DOHH2 (cell line): ENCODE measurements around the gene TM9SF2.

Source experiments
- H3F3A ChIP-seq: fragments of 200-600 bp; sonication (generic), shearing (Covaris generic); 2 replicates; pipeline ENCODE4 v1.6.0; 2016; ENCODE audit warnings: antibody characterized with exemption, mild to moderate bottlenecking; ENCODE audit not compliant: control insufficient read depth, insufficient read depth
- H3K27ac ChIP-seq: fragments of 200-600 bp; sonication (generic); 2 replicates; pipeline ENCODE4 v1.5.1; 2014; ENCODE audit warnings: low read depth, mild to moderate bottlenecking, low read length, moderate library complexity
- H3K27me3 ChIP-seq: fragments of 200-600 bp; sonication (generic); 2 replicates; pipeline ENCODE4 v1.6.1; 2014; ENCODE audit warnings: mild to moderate bottlenecking, low read length, mixed read lengths; ENCODE audit not compliant: control insufficient read depth
- H3K36me3 ChIP-seq: fragments of 200-600 bp; sonication (generic); 2 replicates; pipeline ENCODE4 v1.6.1; 2014; ENCODE audit warnings: mild to moderate bottlenecking, low read length, moderate library complexity, mixed read lengths; ENCODE audit not compliant: control insufficient read depth
- H3K4me1 ChIP-seq: fragments of 200-600 bp; sonication (generic); 2 replicates; pipeline ENCODE4 v1.6.1; 2014; ENCODE audit warnings: mild to moderate bottlenecking, low read length, mixed read lengths; ENCODE audit not compliant: control insufficient read depth
- H3K4me2 ChIP-seq: fragments of 200-600 bp; sonication (generic); 2 replicates; pipeline ENCODE4 v1.6.0; 2014; ENCODE audit warnings: mild to moderate bottlenecking, low read length, moderate library complexity
- H3K4me3 ChIP-seq: fragments of 200-600 bp; sonication (generic); 2 replicates; pipeline ENCODE4 v1.5.1; 2014; ENCODE audit warnings: mild to moderate bottlenecking, low read length, mixed read lengths
- H3K79me2 ChIP-seq: fragments of 200-600 bp; sonication (generic); 2 replicates; pipeline ENCODE4 v1.6.1; 2014; ENCODE audit warnings: mild to moderate bottlenecking, low read length, mixed read lengths; ENCODE audit not compliant: control insufficient read depth
- H3K9me2 ChIP-seq: fragments of 200-600 bp; sonication (generic); replicated peaks from 2 replicates; pipeline ENCODE4 v1.6.1; 2014; ENCODE audit warnings: mild to moderate bottlenecking, low read length, mixed read lengths; ENCODE audit not compliant: control insufficient read depth
- H3K9me3 ChIP-seq: fragments of 200-600 bp; sonication (generic); 2 replicates; pipeline ENCODE4 v1.6.1; 2014; ENCODE audit warnings: antibody characterized with exemption, low read length, mixed read lengths; ENCODE audit not compliant: control insufficient read depth, insufficient read depth
- H4K20me1 ChIP-seq: fragments of 200-600 bp; sonication (generic); 2 replicates; pipeline ENCODE4 v1.6.0; 2014; ENCODE audit warnings: low read depth, mild to moderate bottlenecking, antibody characterized with exemption, low read length, moderate library complexity; ENCODE audit not compliant: control insufficient read depth, insufficient read depth
- CTCF ChIP-seq: fragments of 200-600 bp; sonication (generic); IDR thresholded peaks from one replicate; pipeline ENCODE4 v1.5.1; 2014; ENCODE audit warnings: antibody characterized with exemption, mild to moderate bottlenecking, low read depth, low read length; ENCODE audit not compliant: poor library complexity, severe bottlenecking
- EZH2phosphoT487 ChIP-seq: fragments of 200-600 bp; sonication (generic); IDR thresholded peaks from 2 replicates; pipeline ENCODE4 v1.6.1; 2017; ENCODE audit warnings: borderline replicate concordance, mild to moderate bottlenecking, antibody characterized with exemption, low read length, moderate library complexity, mixed read lengths

The TM9SF2 gene

GRCh38 chr13:99545979-99546378, 44.7 kb downstream of the TM9SF2 start:
- Histone ChIP-seq H3K27me3 (no peaks in the 10 kb centered on the region), H3K36me3 (peaks cover 85% of the 10 kb centered on the region), H3F3A (peaks cover 4% of the 10 kb centered on the region; the same call in 1 of the 2 replicates), H3K79me2 (no peaks in the 10 kb centered on the region), H3K4me3 (no peak overlapping the region), H4K20me1 (no peaks in the 10 kb centered on the region), H3K27ac (no peak overlapping the region), H3K9me3 (no peaks in the 10 kb centered on the region), H3K4me1 (peaks cover 16% of the 10 kb centered on the region), H3K9me2 (no peaks in the 10 kb centered on the region), H3K4me2 (no peak overlapping the region)
- TF ChIP-seq CTCF (no peak), EZH2phosphoT487 (no peak)

- no peak overlapping the region for H3K4me2 ChIP-seq
- no peaks in the 10 kb centered on the region for H3K27me3 ChIP-seq
- peaks cover 86% of the 10 kb centered on the region for H3K36me3 ChIP-seq
- H4K20me1 ChIP-seq = no peaks in the 10 kb centered on the region
- H3K79me2 ChIP-seq = no peaks in the 10 kb centered on the region
- H3K9me2 ChIP-seq = no peaks in the 10 kb centered on the region
- TF ChIP-seq CTCF = no peak
- H3K4me3 ChIP-seq = no peak overlapping the region
- peaks cover 4% of the 10 kb centered on the region; the same call in 1 of the 2 replicates for H3F3A ChIP-seq
- peaks cover 16% of the 10 kb centered on the region for H3K4me1 ChIP-seq
- H3K27ac ChIP-seq = no peak overlapping the region
- no peaks in the 10 kb centered on the region for H3K9me3 ChIP-seq
Observed at GRCh38 chr13:99546878-99547277, 45.6 kb downstream of the TM9SF2 start.

- no peaks in the 10 kb centered on the region for H3K9me3 ChIP-seq
- peaks cover 92% of the 10 kb centered on the region for H3K36me3 ChIP-seq
- no peaks in the 10 kb centered on the region for H3K79me2 ChIP-seq
- no peaks in the 10 kb centered on the region for H3K27me3 ChIP-seq
- no peaks in the 10 kb centered on the region for H4K20me1 ChIP-seq
- H3F3A ChIP-seq = no peaks in the 10 kb centered on the region
- H3K9me2 ChIP-seq = no peaks in the 10 kb centered on the region
- no peak overlapping the region for H3K4me3 ChIP-seq
- H3K4me2 ChIP-seq = no peak overlapping the region
- TF ChIP-seq CTCF = no peak
- H3K4me1 ChIP-seq = peaks cover under 1% of the 10 kb centered on the region
- no peak overlapping the region for H3K27ac ChIP-seq
Observed at GRCh38 chr13:99548448-99548847, 47.2 kb downstream of the TM9SF2 start.

- Histone ChIP-seq H3K27ac (no peak overlapping the region), H3K79me2 (no peaks in the 10 kb centered on the region), H3K4me3 (no peak overlapping the region), H3K4me2 (no peak overlapping the region), H3K9me3 (no peaks in the 10 kb centered on the region), H3F3A (no peaks in the 10 kb centered on the region), H3K27me3 (no peaks in the 10 kb centered on the region), H4K20me1 (no peaks in the 10 kb centered on the region), H3K9me2 (no peaks in the 10 kb centered on the region), H3K36me3 (peaks cover 87% of the 10 kb centered on the region), H3K4me1 (no peaks in the 10 kb centered on the region)
- no peak for TF ChIP-seq CTCF
Observed at GRCh38 chr13:99553033-99553432, 51.8 kb downstream of the TM9SF2 start.
